Stomach (tissue), 9 donors: Measurements from ENCODE around the gene GRAMD4. TPM values are rescaled to one million over a fixed set of nuclear protein-coding genes. Genes with fewer than 3 reads are reported as not detected.
A peak's percentile ranks its signal among the peaks of the same experiment; 100 is the strongest.

Source experiments
- DNase-seq, 2 donors: peaks; one replicate each; pipeline versions ENCODE4 v3.0.0 to v3.0.0-alpha.2; 2013 to 2019
- H3K27ac ChIP-seq, 5 donors: fragments of 200-600 bp in 4 of 5; sonication (generic) in 4 of 5; one replicate each; pipeline ENCODE4 v1.5.1; 2013 to 2019; ENCODE audit warnings: mild to moderate bottlenecking in 1 of 5, moderate library complexity in 1 of 5
- H3K27me3 ChIP-seq, 3 donors: fragments of 200-600 bp; sonication (generic); one replicate each; pipeline ENCODE4 v1.5.1; 2017 to 2019; ENCODE audit warnings: mixed run types in 1 of 3
- H3K36me3 ChIP-seq, 4 donors: fragments of 200-600 bp; sonication (generic); 1 replicate in 3 of 4; 2 replicates in 1 of 4; pipeline ENCODE4 v1.5.1; 2016 to 2019
- H3K4me1 ChIP-seq, 4 donors: fragments of 200-600 bp; sonication (generic); one replicate each; pipeline ENCODE4 v1.5.1; 2016 to 2019
- H3K4me3 ChIP-seq, 4 donors: fragments of 200-600 bp; sonication (generic) in 3 of 4; one replicate each; pipeline ENCODE4 v1.5.1; 2016 to 2019; ENCODE audit warnings: mild to moderate bottlenecking in 1 of 4
- H3K9me3 ChIP-seq, 4 donors: fragments of 200-600 bp; sonication (generic); one replicate each; pipeline ENCODE4 v1.5.1; 2016 to 2019
- EP300 ChIP-seq: sonication (generic); formaldehyde crosslinking; IDR thresholded peaks from one replicate; pipeline ENCODE4 v1.6.1; 2017; ENCODE audit warnings: antibody characterized with exemption
- POLR2A ChIP-seq, 4 donors: fragments of 450-650 bp; IDR thresholded peaks; one replicate each; pipeline ENCODE4 v1.6.1; 2016; ENCODE audit warnings: antibody characterized with exemption in 4 of 4, control low read depth in 2 of 4, mild to moderate bottlenecking in 1 of 4, moderate library complexity in 1 of 4
- POLR2AphosphoS5 ChIP-seq, 3 donors: sonication (generic); formaldehyde crosslinking; IDR thresholded peaks; one replicate each; pipeline ENCODE4 v1.6.1; 2016; ENCODE audit warnings: antibody characterized with exemption in 3 of 3
- WGBS, 5 donors: extraction: QIAGEN DNeasy Blood & Tissue Kit in 3 of 5; methylation state at CpG; one replicate each; pipeline versions ENCODE4 v1.1.5 to v1.1.7; 2013 to 2018; 5-methylcytosine and 5-hydroxymethylcytosine counted together
- intact Hi-C: fragments of 100-400 bp; cut with DNase I; formaldehyde crosslinking; loops from one replicate; pipeline ENCODE4 v1.15.1; 2023; ENCODE audit warnings: low total_unique reads
- polyA plus RNA-seq, 3 donors: library from polyadenylated mRNA; stranded (reverse); fragments of 200-250 nt; gene quantifications; one replicate each; pipeline ENCODE4 v1.2.3, GENCODE V29; 2013
- total RNA-seq, 5 donors: library from RNA; depleted of rRNA; stranded (reverse); fragments of >200 nt; gene quantifications; one replicate each; pipeline versions ENCODE4 v1.1.0 to v1.2.3, GENCODE V29; 2014 to 2016
- TF ChIP-seq, protein P1 (sequence below), 7 experiments: fragments of 450-650 bp in 4 of 7; fragments of 200-600 bp in 3 of 7; sonication (generic) in 3 of 7; IDR thresholded peaks; one replicate each; pipeline ENCODE4 v1.5.1; 2016 to 2019; ENCODE audit warnings: antibody characterized with exemption in 7 of 7, control low read depth in 2 of 7, mild to moderate bottlenecking in 1 of 7
- donor health status: healthy with polysubstance abuse.
- donor health status: Bipolar disorder and iron deficiency.
- donor health status: healthy.

GRAMD4 gene
- total and polyA plus RNA-seq, 8 donors, result 7.4 to 452 (median 21.0) TPM

DNA sequence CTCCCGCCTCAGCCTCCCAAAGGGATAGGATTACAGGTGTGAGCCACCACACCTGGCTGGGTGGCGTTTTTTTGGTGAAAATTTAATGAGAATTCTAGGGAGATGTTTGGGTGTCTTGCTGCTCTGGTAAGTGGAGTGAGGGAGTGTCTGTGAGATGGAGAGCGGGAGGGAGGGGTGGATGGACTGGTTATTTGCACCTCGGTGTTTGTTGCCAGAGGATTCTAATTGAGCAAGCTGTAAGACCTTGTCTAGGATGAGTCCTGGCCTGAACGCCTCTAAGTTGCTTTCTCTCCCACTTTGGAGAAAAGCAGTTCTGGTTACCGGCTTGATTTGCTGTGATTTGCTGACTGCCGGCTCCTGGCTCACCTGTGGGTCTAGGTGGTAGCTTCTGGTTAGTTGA lies 22.0 kb upstream of the GRAMD4 start:
- Histone ChIP-seq H3K4me1 (peaks cover 28 to 78% (median 50%) of the 10 kb centered on the region in 4 donors), H3K4me3 (no peak overlapping the region), H3K9me3 (no peaks in the 10 kb centered on the region), H3K27ac (peak overlapping the region in 3 of 5 donors; percentile 27 to 57 (median 38)), H3K36me3 (no peaks in the 10 kb centered on the region), H3K27me3 (no peaks in the 10 kb centered on the region)
- DNase-seq, result no peak
- TF ChIP-seq POLR2AphosphoS5 (IDR thresholded peaks at IDR 0.05), result no peak
- intact Hi-C loops, result no loop called here
- 74 to 85% (median 80%) methylated on average over 7 of the region's 7 CpGs for WGBS, 5 donors

DNA sequence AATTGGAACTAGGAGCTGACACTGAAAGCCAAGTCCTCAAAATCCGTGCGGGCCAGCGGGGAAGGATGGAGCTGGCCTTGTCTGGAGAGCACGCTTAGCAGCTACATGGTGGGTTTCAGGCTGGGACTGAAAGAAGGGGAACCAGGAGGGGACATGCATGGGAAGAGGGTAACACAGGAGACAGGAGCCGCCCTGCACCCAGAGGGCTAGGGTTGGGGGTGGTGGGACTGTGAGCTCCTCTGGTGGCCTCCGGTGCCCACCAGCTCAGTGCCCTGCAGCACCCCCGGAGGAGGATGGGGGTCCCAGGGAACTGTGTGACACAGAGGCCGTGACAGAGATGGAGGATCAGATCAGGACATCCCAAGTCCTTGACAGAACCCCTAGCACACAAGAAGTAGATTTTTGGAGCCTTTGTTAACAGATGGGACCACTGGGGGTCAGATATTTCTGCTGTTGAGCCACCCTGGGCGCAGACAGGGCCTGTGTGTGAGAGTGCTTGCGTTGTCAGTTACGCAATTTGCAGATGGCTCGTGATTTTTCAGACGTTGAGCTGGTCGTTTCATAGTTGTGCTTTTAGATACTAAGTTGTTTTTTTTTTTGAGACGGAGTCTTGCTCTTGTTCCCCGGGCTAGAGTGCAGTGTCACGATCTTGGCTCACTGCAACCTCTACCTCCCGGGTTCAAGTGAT lies 21.3 kb upstream of the GRAMD4 start:
- TF ChIP-seq EP300, result no peak
- TF ChIP-seq POLR2AphosphoS5 (IDR thresholded peaks at IDR 0.05), result no peak
- TF ChIP-seq POLR2A (IDR thresholded peaks at IDR 0.05), result no peak
- TF ChIP-seq, protein P1, sequence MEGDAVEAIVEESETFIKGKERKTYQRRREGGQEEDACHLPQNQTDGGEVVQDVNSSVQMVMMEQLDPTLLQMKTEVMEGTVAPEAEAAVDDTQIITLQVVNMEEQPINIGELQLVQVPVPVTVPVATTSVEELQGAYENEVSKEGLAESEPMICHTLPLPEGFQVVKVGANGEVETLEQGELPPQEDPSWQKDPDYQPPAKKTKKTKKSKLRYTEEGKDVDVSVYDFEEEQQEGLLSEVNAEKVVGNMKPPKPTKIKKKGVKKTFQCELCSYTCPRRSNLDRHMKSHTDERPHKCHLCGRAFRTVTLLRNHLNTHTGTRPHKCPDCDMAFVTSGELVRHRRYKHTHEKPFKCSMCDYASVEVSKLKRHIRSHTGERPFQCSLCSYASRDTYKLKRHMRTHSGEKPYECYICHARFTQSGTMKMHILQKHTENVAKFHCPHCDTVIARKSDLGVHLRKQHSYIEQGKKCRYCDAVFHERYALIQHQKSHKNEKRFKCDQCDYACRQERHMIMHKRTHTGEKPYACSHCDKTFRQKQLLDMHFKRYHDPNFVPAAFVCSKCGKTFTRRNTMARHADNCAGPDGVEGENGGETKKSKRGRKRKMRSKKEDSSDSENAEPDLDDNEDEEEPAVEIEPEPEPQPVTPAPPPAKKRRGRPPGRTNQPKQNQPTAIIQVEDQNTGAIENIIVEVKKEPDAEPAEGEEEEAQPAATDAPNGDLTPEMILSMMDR (IDR thresholded peaks at IDR 0.05), result no peak
- H3K4me3 ChIP-seq, result no peak overlapping the region
- H3K27me3 ChIP-seq, result no peaks in the 10 kb centered on the region
- intact Hi-C loops, result no loop called here
- peak overlapping the region in 3 of 5 donors; percentile 27 to 57 (median 38) for H3K27ac ChIP-seq
- no peaks in the 10 kb centered on the region for H3K36me3 ChIP-seq
- DNase-seq, result no peak
- H3K9me3 ChIP-seq, result no peaks in the 10 kb centered on the region
- peaks cover 23 to 76% (median 49%) of the 10 kb centered on the region in 4 donors for H3K4me1 ChIP-seq
- WGBS, 5 donors, result 79 to 84% (median 83%) methylated on average over 17 to 18 of the region's 18 CpGs

DNA sequence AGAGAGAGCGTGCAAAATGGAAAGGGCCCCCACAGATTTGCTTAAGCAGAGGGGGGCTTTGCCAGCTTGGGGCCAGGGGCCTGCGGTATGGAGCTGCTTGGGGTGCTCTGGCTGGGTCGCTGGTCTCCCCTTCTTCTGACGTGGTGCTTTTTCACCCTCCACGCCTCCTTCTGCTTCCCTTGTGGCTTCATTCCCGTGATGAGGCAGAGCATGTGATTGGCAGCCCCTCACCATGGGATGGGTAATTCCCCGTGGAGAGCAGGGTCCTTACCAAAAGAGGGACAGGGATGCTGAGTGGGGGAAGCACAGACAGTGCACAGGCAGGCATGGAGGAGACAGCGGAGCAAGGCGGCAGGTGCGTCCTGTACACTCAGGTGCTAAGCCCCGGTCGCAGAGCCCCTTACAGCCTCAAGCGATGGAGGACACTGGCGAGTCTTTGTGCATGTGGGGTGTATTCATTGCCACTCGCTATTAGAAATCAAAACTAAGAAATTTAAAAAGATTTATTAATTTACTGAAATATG lies 19.9 kb upstream of the GRAMD4 start:
- H3K4me3 ChIP-seq, result no peak overlapping the region
- 61 to 86% (median 84%) methylated on average over 12 to 15 of the region's 15 CpGs for WGBS, 5 donors
- H3K27ac ChIP-seq, result peak overlapping the region in 1 of 5 donors; percentile 57
- no peaks in the 10 kb centered on the region for H3K36me3 ChIP-seq
- DNase-seq, result no peak
- intact Hi-C loops, result no loop called here
- TF ChIP-seq, protein P1 (IDR thresholded peaks at IDR 0.05), result no peak
- TF ChIP-seq POLR2A (IDR thresholded peaks at IDR 0.05) (no peak), POLR2AphosphoS5 (IDR thresholded peaks at IDR 0.05) (no peak), EP300 (no peak)
- H3K27me3 ChIP-seq, result no peaks in the 10 kb centered on the region
- no peaks in the 10 kb centered on the region for H3K9me3 ChIP-seq
- H3K4me1 ChIP-seq, result peaks cover 23 to 67% (median 43%) of the 10 kb centered on the region in 4 donors

DNA sequence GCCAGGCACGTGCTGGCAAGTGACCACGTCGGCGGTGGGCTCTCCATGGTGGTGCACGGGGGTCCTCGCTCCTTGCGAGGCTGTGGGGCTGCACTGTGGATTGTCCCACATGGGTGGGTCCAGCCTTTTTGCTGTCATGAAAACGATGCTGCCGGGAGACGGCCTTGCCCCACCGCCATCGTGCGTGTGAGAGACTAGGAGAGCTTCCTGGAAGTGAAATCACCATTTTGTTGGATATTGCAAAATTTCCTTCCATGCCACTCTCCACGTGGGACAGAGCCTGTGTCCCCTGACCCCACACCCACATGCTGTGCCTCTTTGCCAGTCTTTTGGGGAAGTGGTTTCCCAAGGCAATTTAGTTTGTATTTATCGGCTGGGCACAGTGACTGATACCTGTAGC lies 18.2 kb upstream of the GRAMD4 start:
- H3K4me3 ChIP-seq, result no peak overlapping the region
- no peak for TF ChIP-seq POLR2A (IDR thresholded peaks at IDR 0.05)
- TF ChIP-seq EP300, result no peak
- TF ChIP-seq POLR2AphosphoS5 (IDR thresholded peaks at IDR 0.05), result no peak
- TF ChIP-seq, protein P1 (IDR thresholded peaks at IDR 0.05), result no peak
- H3K4me1 ChIP-seq, result peaks cover 10 to 56% (median 29%) of the 10 kb centered on the region in 4 donors
- intact Hi-C loops, result no loop called here
- no peaks in the 10 kb centered on the region for H3K9me3 ChIP-seq
- no peaks in the 10 kb centered on the region for H3K27me3 ChIP-seq
- 87 to 90% (median 90%) methylated on average over 15 of the region's 15 CpGs for WGBS, 5 donors
- DNase-seq, result no peak
- no peaks in the 10 kb centered on the region for H3K36me3 ChIP-seq
- H3K27ac ChIP-seq, result peak overlapping the region in 2 of 5 donors; percentile 24 to 40

DNA sequence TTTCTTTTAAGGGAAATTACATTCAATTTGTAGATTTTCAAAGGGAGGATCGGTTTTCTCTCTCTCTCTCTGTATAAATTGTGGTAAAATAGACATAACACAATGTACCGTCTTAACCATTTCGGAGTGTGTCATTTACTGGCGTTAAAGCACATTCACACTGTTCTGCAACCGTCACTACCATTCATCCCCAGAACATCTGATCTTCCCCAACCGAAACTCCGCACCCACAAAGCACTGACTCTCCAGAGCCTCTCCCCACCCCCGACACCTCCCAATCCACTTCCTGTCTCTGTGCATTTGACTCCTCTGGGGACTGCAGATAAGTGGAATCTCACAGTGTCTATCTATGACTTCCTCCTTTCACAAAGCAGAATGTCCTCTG lies 15.9 kb upstream of the GRAMD4 start:
- H3K36me3 ChIP-seq, result no peaks in the 10 kb centered on the region
- WGBS, 5 donors, result 52 to 72% (median 67%) methylated on average over 8 of the region's 8 CpGs
- no peak overlapping the region for H3K4me3 ChIP-seq
- H3K27ac ChIP-seq, result peak overlapping the region in 4 of 5 donors; percentile 47 to 65 (median 56)
- no peak for TF ChIP-seq POLR2AphosphoS5 (IDR thresholded peaks at IDR 0.05)
- TF ChIP-seq EP300, result no peak
- TF ChIP-seq, protein P1 (IDR thresholded peaks at IDR 0.05), result no peak
- TF ChIP-seq POLR2A (IDR thresholded peaks at IDR 0.05), result no peak
- peak in 1 of 2 donors; percentile 45 for DNase-seq
- no peaks in the 10 kb centered on the region for H3K27me3 ChIP-seq
- intact Hi-C loops, result no loop called here
- H3K9me3 ChIP-seq, result no peaks in the 10 kb centered on the region
- H3K4me1 ChIP-seq, result peaks cover 18 to 56% (median 32%) of the 10 kb centered on the region in 4 donors
